ENCODE measurements around the gene ADGRL1.

DNA sequence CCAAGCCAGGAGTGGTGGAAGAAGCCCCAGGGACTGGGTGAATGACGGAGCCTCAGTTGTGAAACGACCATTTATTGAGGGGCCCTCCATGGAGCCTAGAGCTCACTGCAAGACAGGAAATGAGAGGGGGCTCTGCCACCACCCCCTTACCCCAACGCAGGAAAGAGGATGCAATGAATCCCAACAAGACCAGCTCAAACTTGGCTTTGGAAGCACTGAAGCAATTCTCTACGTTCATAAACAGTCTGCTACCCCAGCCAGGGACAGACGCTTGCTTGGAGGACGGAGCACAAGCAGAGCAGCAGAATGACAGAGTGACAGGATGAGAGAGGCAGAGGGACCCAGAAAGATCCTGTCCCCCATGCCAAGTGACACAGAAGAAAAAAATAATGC is 89.4 kb downstream of the ADGRL1 start:
- TF ChIP-seq, protein P1, sequence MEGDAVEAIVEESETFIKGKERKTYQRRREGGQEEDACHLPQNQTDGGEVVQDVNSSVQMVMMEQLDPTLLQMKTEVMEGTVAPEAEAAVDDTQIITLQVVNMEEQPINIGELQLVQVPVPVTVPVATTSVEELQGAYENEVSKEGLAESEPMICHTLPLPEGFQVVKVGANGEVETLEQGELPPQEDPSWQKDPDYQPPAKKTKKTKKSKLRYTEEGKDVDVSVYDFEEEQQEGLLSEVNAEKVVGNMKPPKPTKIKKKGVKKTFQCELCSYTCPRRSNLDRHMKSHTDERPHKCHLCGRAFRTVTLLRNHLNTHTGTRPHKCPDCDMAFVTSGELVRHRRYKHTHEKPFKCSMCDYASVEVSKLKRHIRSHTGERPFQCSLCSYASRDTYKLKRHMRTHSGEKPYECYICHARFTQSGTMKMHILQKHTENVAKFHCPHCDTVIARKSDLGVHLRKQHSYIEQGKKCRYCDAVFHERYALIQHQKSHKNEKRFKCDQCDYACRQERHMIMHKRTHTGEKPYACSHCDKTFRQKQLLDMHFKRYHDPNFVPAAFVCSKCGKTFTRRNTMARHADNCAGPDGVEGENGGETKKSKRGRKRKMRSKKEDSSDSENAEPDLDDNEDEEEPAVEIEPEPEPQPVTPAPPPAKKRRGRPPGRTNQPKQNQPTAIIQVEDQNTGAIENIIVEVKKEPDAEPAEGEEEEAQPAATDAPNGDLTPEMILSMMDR (IDR thresholded peaks at IDR 0.05), result no peak
- TF ChIP-seq POLR2A (IDR thresholded peaks at IDR 0.05), result no peak

All from heart left ventricle (tissue), 13 donors.